ENCODE results near the gene C1orf210. TPM values are rescaled to one million over a fixed set of nuclear protein-coding genes. Genes with fewer than 3 reads are reported as not detected.

The C1orf210 gene
- polyA plus RNA-seq, 2 of the 4 experiments (the other 2 are of a cell fraction), result not detected

DNA sequence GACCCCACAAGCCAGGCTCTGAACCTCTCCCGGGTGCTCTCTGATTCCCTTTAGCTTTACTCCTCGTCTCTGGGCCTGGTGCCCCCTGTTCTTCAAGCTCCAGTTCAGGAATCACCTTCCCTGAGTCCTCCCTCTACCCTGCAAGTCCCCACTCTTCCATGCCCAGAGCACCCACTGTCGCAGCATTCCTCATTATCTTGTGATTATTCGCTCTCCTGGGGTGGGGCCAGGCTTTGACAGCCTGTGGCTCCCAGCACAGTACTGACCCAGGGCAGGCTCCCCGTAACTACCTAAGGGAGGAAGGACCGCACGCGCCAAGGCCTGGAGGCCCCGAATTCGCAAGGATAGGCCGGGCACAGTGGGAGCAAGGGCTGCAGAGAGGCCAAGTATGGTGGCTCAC lies 734 bp upstream of the C1orf210 start:
- POLR2A ChIA-PET, result no interaction called here
- ATAC-seq (no peak), DNase-seq (ENCODE audit: low read depth in 1 of 2, low spot score in 1 of 2) (no peak), FAIRE-seq (no peak)
- WGBS (ENCODE audit: missing lambda C conversion rate), result 85% methylated on average over 6 of the region's 11 CpGs
- Histone ChIP-seq H3K4me1 (no peaks in the 10 kb centered on the region), H3K27ac (no peak overlapping the region), H3K4me3 (no peak overlapping the region), H3K9me3 (no peaks in the 10 kb centered on the region), H3K4me2 (no peak overlapping the region)
- CTCF ChIA-PET, result no interaction called here
- TF ChIP-seq, protein P1, sequence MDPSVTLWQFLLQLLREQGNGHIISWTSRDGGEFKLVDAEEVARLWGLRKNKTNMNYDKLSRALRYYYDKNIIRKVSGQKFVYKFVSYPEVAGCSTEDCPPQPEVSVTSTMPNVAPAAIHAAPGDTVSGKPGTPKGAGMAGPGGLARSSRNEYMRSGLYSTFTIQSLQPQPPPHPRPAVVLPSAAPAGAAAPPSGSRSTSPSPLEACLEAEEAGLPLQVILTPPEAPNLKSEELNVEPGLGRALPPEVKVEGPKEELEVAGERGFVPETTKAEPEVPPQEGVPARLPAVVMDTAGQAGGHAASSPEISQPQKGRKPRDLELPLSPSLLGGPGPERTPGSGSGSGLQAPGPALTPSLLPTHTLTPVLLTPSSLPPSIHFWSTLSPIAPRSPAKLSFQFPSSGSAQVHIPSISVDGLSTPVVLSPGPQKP (IDR thresholded peaks at IDR 0.05; ENCODE audit: low read depth, low read length), result no peak
- TF ChIP-seq HEYL (CRISPR knock-in tag; IDR thresholded peaks at IDR 0.05), result no peak
- no peak for TF ChIP-seq ZNF302 (CRISPR knock-in tag; IDR thresholded peaks at IDR 0.05)
- no peak for TF ChIP-seq PHF8 (IDR thresholded peaks at IDR 0.05; ENCODE audit: borderline replicate concordance, low read depth)
- no peak for TF ChIP-seq CEBPB (IDR thresholded peaks at IDR 0.05)
- TF ChIP-seq, protein P2, sequence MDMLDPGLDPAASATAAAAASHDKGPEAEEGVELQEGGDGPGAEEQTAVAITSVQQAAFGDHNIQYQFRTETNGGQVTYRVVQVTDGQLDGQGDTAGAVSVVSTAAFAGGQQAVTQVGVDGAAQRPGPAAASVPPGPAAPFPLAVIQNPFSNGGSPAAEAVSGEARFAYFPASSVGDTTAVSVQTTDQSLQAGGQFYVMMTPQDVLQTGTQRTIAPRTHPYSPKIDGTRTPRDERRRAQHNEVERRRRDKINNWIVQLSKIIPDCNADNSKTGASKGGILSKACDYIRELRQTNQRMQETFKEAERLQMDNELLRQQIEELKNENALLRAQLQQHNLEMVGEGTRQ (IDR thresholded peaks at IDR 0.05), result no peak
- TF ChIP-seq CBX2 (IDR thresholded peaks at IDR 0.05; ENCODE audit: borderline replicate concordance, low read depth), result no peak
- no peak for TF ChIP-seq ESRRA (IDR thresholded peaks at IDR 0.05; ENCODE audit: borderline replicate concordance, low read length)
- TF ChIP-seq MYC (IDR thresholded peaks at IDR 0.05; ENCODE audit: borderline replicate concordance, low read length), result no peak
- no peak for TF ChIP-seq POLR2A (IDR thresholded peaks at IDR 0.05; ENCODE audit: low read length)
- no peak for TF ChIP-seq ZC3H11A (IDR thresholded peaks at IDR 0.05)
- TF ChIP-seq EHMT2 (IDR thresholded peaks at IDR 0.05; ENCODE audit: low read depth), result no peak
- TF ChIP-seq, protein P3, sequence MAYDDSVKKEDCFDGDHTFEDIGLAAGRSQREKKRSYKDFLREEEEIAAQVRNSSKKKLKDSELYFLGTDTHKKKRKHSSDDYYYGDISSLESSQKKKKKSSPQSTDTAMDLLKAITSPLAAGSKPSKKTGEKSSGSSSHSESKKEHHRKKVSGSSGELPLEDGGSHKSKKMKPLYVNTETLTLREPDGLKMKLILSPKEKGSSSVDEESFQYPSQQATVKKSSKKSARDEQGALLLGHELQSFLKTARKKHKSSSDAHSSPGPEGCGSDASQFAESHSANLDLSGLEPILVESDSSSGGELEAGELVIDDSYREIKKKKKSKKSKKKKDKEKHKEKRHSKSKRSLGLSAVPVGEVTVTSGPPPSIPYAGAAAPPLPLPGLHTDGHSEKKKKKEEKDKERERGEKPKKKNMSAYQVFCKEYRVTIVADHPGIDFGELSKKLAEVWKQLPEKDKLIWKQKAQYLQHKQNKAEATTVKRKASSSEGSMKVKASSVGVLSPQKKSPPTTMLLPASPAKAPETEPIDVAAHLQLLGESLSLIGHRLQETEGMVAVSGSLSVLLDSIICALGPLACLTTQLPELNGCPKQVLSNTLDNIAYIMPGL (CRISPR knock-in tag; IDR thresholded peaks at IDR 0.05; ENCODE audit: borderline replicate concordance), result no peak

DNA sequence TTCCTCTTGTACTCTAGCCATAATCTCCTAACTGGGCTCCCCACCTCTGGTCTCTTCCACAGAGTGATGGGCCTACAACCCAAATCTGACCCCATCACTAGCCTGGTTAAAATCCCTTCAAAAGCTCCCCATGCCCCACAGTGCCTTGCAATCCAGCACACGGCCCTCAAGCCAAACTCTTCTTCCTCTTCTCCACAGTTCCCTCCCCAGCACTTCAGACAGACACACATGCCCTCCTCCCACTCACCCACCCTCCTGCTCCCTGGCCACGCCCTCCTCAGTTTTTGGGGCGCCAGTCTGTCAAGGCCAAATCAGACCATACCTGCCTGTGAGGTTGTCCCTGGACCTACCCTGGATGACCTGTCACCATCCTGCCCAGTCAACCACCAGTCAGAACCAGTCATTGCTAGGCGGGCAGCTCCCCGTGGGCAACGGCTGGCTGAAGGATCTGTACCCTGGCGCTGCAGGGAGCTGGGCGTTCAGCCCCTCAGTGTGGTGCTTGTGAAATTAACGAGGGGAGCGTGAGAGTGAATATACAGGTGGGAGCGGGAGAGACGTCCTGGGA lies 753 bp downstream of the C1orf210 start:
- WGBS (ENCODE audit: missing lambda C conversion rate), result 78% methylated on average over 10 of the region's 12 CpGs
- no peak for TF ChIP-seq TFCP2L1 (CRISPR knock-in tag; IDR thresholded peaks at IDR 0.05)
- no peak for TF ChIP-seq PHF8 (IDR thresholded peaks at IDR 0.05; ENCODE audit: borderline replicate concordance, low read depth)
- TF ChIP-seq ZSCAN20 (CRISPR knock-in tag; IDR thresholded peaks at IDR 0.05), result no peak
- TF ChIP-seq, protein P4, sequence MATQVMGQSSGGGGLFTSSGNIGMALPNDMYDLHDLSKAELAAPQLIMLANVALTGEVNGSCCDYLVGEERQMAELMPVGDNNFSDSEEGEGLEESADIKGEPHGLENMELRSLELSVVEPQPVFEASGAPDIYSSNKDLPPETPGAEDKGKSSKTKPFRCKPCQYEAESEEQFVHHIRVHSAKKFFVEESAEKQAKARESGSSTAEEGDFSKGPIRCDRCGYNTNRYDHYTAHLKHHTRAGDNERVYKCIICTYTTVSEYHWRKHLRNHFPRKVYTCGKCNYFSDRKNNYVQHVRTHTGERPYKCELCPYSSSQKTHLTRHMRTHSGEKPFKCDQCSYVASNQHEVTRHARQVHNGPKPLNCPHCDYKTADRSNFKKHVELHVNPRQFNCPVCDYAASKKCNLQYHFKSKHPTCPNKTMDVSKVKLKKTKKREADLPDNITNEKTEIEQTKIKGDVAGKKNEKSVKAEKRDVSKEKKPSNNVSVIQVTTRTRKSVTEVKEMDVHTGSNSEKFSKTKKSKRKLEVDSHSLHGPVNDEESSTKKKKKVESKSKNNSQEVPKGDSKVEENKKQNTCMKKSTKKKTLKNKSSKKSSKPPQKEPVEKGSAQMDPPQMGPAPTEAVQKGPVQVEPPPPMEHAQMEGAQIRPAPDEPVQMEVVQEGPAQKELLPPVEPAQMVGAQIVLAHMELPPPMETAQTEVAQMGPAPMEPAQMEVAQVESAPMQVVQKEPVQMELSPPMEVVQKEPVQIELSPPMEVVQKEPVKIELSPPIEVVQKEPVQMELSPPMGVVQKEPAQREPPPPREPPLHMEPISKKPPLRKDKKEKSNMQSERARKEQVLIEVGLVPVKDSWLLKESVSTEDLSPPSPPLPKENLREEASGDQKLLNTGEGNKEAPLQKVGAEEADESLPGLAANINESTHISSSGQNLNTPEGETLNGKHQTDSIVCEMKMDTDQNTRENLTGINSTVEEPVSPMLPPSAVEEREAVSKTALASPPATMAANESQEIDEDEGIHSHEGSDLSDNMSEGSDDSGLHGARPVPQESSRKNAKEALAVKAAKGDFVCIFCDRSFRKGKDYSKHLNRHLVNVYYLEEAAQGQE (IDR thresholded peaks at IDR 0.05), result no peak
- TF ChIP-seq ESRRA (IDR thresholded peaks at IDR 0.05; ENCODE audit: borderline replicate concordance, low read length), result no peak
- TF ChIP-seq HDAC2 (IDR thresholded peaks at IDR 0.05), result no peak
- TF ChIP-seq CBX8 (IDR thresholded peaks at IDR 0.05), result no peak
- no peak for TF ChIP-seq RFX5 (IDR thresholded peaks at IDR 0.05)
- TF ChIP-seq ZC3H11A (IDR thresholded peaks at IDR 0.05), result no peak
- TF ChIP-seq, protein P1 (IDR thresholded peaks at IDR 0.05; ENCODE audit: low read depth, low read length), result no peak
- TF ChIP-seq, protein P5, sequence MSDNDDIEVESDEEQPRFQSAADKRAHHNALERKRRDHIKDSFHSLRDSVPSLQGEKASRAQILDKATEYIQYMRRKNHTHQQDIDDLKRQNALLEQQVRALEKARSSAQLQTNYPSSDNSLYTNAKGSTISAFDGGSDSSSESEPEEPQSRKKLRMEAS (IDR thresholded peaks at IDR 0.05), result no peak
- TF ChIP-seq EHMT2 (IDR thresholded peaks at IDR 0.05; ENCODE audit: low read depth), result no peak
- TF ChIP-seq POLR2AphosphoS2 (conservative IDR thresholded peaks at IDR 0.05; ENCODE audit: low read length), result no peak
- TF ChIP-seq POLR2A (IDR thresholded peaks at IDR 0.05; ENCODE audit: low read length), result no peak
- Histone ChIP-seq H3K9me3 (no peaks in the 10 kb centered on the region), H3K4me3 (no peak overlapping the region), H3K4me2 (no peak overlapping the region), H3K27ac (no peak overlapping the region), H3K4me1 (no peaks in the 10 kb centered on the region)
- ATAC-seq (no peak), DNase-seq (ENCODE audit: low read depth in 1 of 2, low spot score in 1 of 2) (no peak), FAIRE-seq (no peak)
- ChIA-PET CTCF (no interaction called here), POLR2A (no interaction called here)
